Right atrium auricular region (tissue), 2 donors: ENCODE results near the gene TEX54. TPM values are rescaled to one million over a fixed set of nuclear protein-coding genes. Genes with fewer than 3 reads are reported as not detected.
"Not testable (repeated sequence)": the region's sequence is repeated elsewhere in the genome, so short reads cannot be mapped to it uniquely, and the experiment has no call there.

Experiments used
- DNase-seq: peaks from one replicate; pipeline ENCODE4 v3.0.0-alpha.2; 2019; ENCODE audit warnings: low spot score
- H3K27ac ChIP-seq, 2 donors: fragments of 200-600 bp; sonication (generic); 1 replicate in 1 of 2; 2 replicates in 1 of 2; pipeline ENCODE4 v1.5.1; 2016 to 2019
- H3K27me3 ChIP-seq, 2 donors: fragments of 200-600 bp; sonication (generic); one replicate each; pipeline versions ENCODE4 v1.5.1 to v1.6.0; 2017 to 2019
- H3K36me3 ChIP-seq: fragments of 200-600 bp; sonication (generic); one replicate; pipeline ENCODE4 v1.5.1; 2016
- H3K4me1 ChIP-seq, 2 donors: fragments of 200-600 bp; sonication (generic); one replicate each; pipeline versions ENCODE4 v1.5.1 to v1.6.0; 2017 to 2019
- H3K4me3 ChIP-seq, 2 donors: fragments of 200-600 bp; sonication (generic); 1 replicate in 1 of 2; 2 replicates in 1 of 2; pipeline ENCODE4 v1.5.1; 2017 to 2019; ENCODE audit warnings: mild to moderate bottlenecking in 1 of 2, moderate library complexity in 1 of 2
- H3K9me3 ChIP-seq, 2 donors: fragments of 200-600 bp; sonication (generic); one replicate each; pipeline ENCODE4 v1.5.1; 2019
- total RNA-seq, 2 donors: library from RNA; depleted of rRNA; stranded (reverse); fragments of >200 nt; gene quantifications; one replicate each; pipeline ENCODE4 v1.1.0, GENCODE V29; 2016
- TF ChIP-seq, protein P1 (sequence below), 2 donors: fragments of 200-600 bp; sonication (generic); IDR thresholded peaks; one replicate each; pipeline ENCODE4 v1.5.1; 2019; ENCODE audit warnings: antibody characterized with exemption in 2 of 2

Gene TEX54
- total RNA-seq, 2 donors from 2014 or later, result not detected

DNA sequence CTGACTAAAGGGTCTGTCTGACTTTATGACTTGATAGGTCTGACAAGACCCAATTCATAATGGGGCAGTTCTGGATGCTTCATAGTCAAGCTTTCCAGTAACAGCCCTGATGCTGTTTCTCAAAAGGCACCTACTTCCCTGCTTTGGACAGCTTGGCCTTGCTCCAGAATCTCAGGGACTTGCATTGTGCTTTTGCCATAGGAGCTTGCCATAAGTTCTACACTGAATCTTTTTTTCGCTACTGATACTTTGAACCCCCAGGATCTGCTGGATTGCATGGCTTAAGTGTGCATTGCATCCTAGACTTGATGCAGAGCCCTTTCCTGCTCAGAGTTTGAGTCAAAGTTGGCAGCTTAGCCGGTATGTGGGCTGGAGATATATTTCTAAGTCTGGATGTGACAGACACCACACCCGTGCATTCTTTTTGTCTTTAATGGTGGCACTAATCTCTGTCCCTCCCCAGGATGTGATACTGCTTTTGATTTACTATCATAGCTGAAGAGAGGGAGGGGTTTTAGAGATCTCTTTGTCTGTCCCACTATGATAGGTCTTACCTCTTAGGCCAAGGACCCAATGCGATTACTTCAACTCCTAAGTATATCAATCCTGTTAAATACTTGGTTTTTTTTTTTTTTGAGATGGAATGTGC lies 31.2 kb upstream of the TEX54 start:
- Histone ChIP-seq H3K27me3 (no peaks in the 10 kb centered on the region), H3K4me1 (no peaks in the 10 kb centered on the region), H3K9me3 (no peaks in the 10 kb centered on the region), H3K36me3 (no peaks in the 10 kb centered on the region), H3K4me3 (no peak overlapping the region), H3K27ac (peak overlapping the region in 1 of 2 donors; percentile 16)
- DNase-seq, result no peak
- TF ChIP-seq, protein P1, sequence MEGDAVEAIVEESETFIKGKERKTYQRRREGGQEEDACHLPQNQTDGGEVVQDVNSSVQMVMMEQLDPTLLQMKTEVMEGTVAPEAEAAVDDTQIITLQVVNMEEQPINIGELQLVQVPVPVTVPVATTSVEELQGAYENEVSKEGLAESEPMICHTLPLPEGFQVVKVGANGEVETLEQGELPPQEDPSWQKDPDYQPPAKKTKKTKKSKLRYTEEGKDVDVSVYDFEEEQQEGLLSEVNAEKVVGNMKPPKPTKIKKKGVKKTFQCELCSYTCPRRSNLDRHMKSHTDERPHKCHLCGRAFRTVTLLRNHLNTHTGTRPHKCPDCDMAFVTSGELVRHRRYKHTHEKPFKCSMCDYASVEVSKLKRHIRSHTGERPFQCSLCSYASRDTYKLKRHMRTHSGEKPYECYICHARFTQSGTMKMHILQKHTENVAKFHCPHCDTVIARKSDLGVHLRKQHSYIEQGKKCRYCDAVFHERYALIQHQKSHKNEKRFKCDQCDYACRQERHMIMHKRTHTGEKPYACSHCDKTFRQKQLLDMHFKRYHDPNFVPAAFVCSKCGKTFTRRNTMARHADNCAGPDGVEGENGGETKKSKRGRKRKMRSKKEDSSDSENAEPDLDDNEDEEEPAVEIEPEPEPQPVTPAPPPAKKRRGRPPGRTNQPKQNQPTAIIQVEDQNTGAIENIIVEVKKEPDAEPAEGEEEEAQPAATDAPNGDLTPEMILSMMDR (IDR thresholded peaks at IDR 0.05), result no peak

DNA sequence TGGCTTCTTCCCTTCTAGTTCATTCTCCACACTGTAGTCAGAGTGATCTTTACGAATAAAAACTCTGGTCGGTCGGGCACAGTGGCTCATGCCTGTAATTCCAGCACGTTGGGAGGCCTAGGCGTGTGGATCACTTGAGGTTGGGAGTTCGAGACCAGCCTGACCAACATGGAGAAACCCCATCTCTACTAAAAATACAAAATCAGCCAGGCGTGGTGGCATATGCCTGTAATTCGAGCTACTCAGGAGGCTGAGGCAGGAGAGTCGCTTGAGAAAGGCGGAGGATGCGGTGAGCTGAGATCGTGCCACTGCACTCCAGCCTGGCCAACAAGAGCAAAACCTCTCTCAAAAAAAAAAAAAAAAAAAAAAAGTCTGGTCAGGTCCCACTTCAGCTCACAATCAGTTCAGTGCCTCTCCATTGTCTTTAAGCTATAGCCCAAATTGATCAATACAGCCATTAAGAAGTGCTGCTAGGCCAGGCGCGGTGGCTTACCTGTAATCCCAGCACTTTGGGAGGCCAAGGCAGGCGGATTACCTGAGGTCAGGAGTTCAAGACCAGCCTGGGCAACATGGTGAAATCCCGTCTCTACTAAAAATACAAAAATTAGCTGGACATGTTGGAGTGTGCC lies 29.0 kb upstream of the TEX54 start:
- H3K9me3 ChIP-seq, H3K36me3 ChIP-seq, H3K4me1 ChIP-seq, H3K4me3 ChIP-seq, H3K27me3 ChIP-seq, H3K27ac ChIP-seq, DNase-seq: not testable (repeated sequence)

DNA sequence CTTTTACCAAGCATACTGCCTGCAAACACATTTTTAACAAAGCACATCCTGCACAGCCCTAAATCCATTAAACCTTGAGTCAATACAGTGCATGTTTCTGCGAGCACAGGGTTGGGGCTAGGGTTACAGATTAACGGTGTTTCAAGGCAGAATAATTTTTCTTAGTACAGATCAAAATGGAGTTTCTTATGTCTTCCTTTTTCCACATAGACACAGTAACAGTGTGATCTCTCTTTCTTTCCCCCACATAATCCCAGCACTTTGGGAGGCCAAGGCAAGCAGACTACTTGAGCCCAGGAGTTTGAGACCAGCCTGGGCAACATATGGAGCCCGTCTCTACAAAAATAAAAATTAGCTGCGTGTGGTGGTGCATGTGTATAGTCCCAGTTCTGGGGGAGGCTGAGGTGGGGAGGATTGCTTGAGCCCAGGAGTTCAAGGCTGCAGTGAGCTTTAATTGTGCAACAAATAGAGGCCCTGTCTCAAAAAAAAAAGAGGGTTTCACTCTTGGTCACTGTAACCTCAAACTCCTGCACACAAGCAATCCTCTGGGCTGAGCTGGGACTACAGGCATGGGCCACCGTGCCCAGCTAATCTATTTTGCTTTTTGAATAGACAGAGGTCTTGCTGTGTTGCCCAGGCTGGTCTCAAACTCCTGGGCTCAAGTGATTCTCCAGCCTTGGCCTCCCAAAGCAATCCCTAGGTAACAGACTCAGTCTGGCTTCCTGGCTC lies 28.4 kb upstream of the TEX54 start:
- DNase-seq, result no peak
- Histone ChIP-seq H3K27ac (peak overlapping the region in 1 of 2 donors; percentile 30), H3K9me3 (no peaks in the 10 kb centered on the region), H3K4me1 (peaks cover 0 to 10% of the 10 kb centered on the region in 2 donors), H3K4me3 (no peak overlapping the region), H3K27me3 (no peaks in the 10 kb centered on the region), H3K36me3 (no peaks in the 10 kb centered on the region)
- TF ChIP-seq, protein P1 (IDR thresholded peaks at IDR 0.05), result no peak

DNA sequence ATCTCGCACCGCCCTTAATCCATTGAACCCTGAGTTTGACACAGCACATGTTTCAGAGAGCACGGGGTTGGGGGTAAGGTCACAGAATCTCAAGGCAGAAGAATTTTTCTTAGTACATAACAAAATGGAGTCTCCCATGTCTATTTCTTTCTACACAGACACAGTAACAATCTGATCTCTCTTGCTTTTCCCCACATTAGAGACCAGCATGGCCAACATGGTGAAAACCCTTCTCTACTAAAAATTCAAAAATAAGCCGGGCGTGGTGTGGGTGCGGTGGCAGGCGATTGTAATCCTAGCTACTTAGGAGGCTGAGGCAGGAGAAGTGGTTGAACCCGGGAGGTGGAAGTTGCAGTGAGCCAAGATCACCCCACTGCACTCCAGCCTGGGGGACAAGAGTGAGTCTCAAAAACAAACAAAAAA lies 26.7 kb upstream of the TEX54 start:
- H3K27ac ChIP-seq, H3K4me3 ChIP-seq, H3K27me3 ChIP-seq, H3K9me3 ChIP-seq, DNase-seq, H3K36me3 ChIP-seq: not testable (repeated sequence)
- H3K4me1 ChIP-seq, result peaks cover 0 to 18% of the 10 kb centered on the region in 2 donors

DNA sequence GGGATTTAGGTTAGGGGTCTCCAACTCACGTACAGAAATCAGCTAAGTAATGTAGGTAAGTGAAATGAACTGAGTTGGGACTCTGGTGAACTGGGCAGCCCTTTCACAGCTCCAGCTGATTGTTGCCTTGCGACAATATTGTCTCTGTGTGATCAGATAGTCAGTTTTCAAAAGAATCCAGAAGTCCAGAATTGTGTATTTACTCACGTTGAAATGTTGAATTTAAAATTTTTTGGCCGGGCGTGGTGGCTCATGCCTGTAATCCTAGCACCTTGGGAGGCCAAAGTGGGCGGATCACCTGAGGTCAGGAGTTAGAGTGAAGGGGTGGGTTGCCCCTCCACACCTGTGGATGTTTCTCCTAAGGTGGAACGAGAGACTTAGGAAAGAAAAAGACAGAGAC lies 25.6 kb upstream of the TEX54 start:
- DNase-seq, result no peak
- Histone ChIP-seq H3K27me3 (no peaks in the 10 kb centered on the region), H3K36me3 (peaks cover 11% of the 10 kb centered on the region), H3K4me1 (peaks cover 0 to 29% of the 10 kb centered on the region in 2 donors), H3K9me3 (no peaks in the 10 kb centered on the region), H3K4me3 (no peak overlapping the region), H3K27ac (no peak overlapping the region)
- TF ChIP-seq, protein P1 (IDR thresholded peaks at IDR 0.05), result no peak

DNA sequence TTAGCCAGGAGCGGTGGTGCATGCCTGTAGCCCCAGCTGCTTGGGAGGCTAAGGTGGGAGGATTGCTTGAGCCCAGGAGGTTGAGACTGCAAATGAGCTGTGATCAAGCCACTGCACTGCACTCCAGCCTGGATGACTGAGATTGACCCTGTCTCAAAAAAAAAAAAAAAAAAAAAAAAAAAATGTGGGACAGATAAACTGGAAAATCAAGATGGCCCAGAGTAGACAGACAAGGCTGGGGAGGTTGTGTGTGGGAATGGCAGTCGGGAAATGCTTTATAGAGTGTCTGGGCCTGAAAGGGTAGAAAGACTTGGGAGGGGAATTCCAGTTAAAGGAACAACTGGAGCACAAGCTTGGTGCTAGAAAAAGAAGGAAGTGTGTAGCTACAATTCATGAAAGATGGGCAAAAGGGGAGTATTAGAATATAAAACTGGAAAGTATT lies 24.9 kb upstream of the TEX54 start:
- no peaks in the 10 kb centered on the region for H3K9me3 ChIP-seq
- H3K27ac ChIP-seq, result no peak overlapping the region
- TF ChIP-seq, protein P1 (IDR thresholded peaks at IDR 0.05), result no peak
- no peak overlapping the region for H3K4me3 ChIP-seq
- H3K27me3 ChIP-seq, result no peaks in the 10 kb centered on the region
- H3K4me1 ChIP-seq, result peaks cover 0 to 32% of the 10 kb centered on the region in 2 donors
- DNase-seq, result no peak
- peaks cover 17% of the 10 kb centered on the region for H3K36me3 ChIP-seq
